K562 (cell line): Measurements from ENCODE around the gene AAMP. TPM values are rescaled to one million over a fixed set of nuclear protein-coding genes. Genes with fewer than 3 reads are reported as not detected.

Source experiments
- ATAC-seq: fragments of 200-7000 bp; cut with Tn5 transposase; 3 replicates; pipeline ENCODE4 v1.9.1; 2020; ENCODE audit warnings: moderate library complexity
- BruUV-seq: library from RNA; stranded (reverse); fragments of 400-500 nt; replicated peaks from 2 replicates; lab custom pipeline; 2021; lab: Mats Ljungman, UMichigan
- CTCF ChIA-PET: fragments of 300-600 bp; formaldehyde crosslinking; extraction: SDS; loops from one replicate; lab custom pipeline; 2021; ENCODE audit warnings: low intra/inter-chr PET ratio; lab: Yijun Ruan, JAX
- POLR2A ChIA-PET: fragments of 300-600, 350-650 bp; sonication (Branson Sonifier 250); formaldehyde crosslinking; extraction: SDS; loops from one replicate; lab custom pipeline; 2021; ENCODE audit warnings: antibody characterized with exemption, inconsistent platforms; lab: Yijun Ruan, JAX
- DNase-seq, 4 experiments: peaks; one replicate each; pipeline versions ENCODE4 v3.0.0 to v3.0.0-alpha.2; 2011 to 2018; ENCODE audit warnings: low spot score in 3 of 4, mixed read lengths in 3 of 4; ENCODE audit errors: extremely low read depth in 1 of 4
- FAIRE-seq: peaks from 2 replicates; lab custom pipeline; 2011; peaks lifted over from hg19 to GRCh38; lab: Jason Lieb, UNC
- H2AFZ ChIP-seq: 2 replicates; pipeline ENCODE4 v1.6.0; 2011; ENCODE audit warnings: low read depth, low read length, control low read depth, inconsistent platforms
- H3K27ac ChIP-seq: fragments of 200-600 bp; 3 replicates; pipeline ENCODE4 v1.8.0; 2011; ENCODE audit warnings: low read depth, mild to moderate bottlenecking, control low read depth, inconsistent platforms, low read length, moderate library complexity, mixed read lengths; ENCODE audit errors: extremely low read depth
- H3K27me3 ChIP-seq, 2 experiments: fragments of 300-600 bp in 1 of 2; 2 replicates in 1 of 2; 3 replicates in 1 of 2; pipeline versions ENCODE4 v1.6.0 to v1.8.0; 2011; ENCODE audit warnings: inconsistent platforms in 2 of 2, low read length in 2 of 2, mild to moderate bottlenecking in 1 of 2, mixed read lengths in 1 of 2, moderate library complexity in 1 of 2; ENCODE audit not compliant: control insufficient read depth in 2 of 2, insufficient read depth in 2 of 2
- H3K36me3 ChIP-seq: fragments of 300-600 bp; 3 replicates; pipeline ENCODE4 v1.8.0; 2011; ENCODE audit warnings: mild to moderate bottlenecking, low read length, inconsistent platforms; ENCODE audit not compliant: control insufficient read depth, insufficient read depth
- H3K4me1 ChIP-seq, 2 experiments: fragments of 200-600 bp in 1 of 2; replicated peaks in 1 of 2; 2 replicates in 1 of 2; 3 replicates in 1 of 2; pipeline versions ENCODE4 v1.5.1 to v1.8.0; 2011; ENCODE audit warnings: inconsistent platforms in 2 of 2, low read length in 2 of 2, mild to moderate bottlenecking in 1 of 2, mixed read lengths in 1 of 2, moderate library complexity in 1 of 2; ENCODE audit not compliant: control insufficient read depth in 2 of 2, insufficient read depth in 2 of 2
- H3K4me2 ChIP-seq: 2 replicates; pipeline ENCODE4 v1.6.1; 2011; ENCODE audit warnings: low read length, control low read depth, inconsistent platforms, mixed read lengths; ENCODE audit not compliant: insufficient read depth
- H3K4me3 ChIP-seq: fragments of 200-600 bp; sonication (generic), shearing (Covaris generic); 2 replicates; pipeline ENCODE4 v1.5.1; 2016; ENCODE audit warnings: control low read depth, inconsistent platforms
- H3K79me2 ChIP-seq: fragments of 200-600 bp; 3 replicates; pipeline ENCODE4 v1.8.0; 2011; ENCODE audit warnings: low read length, inconsistent platforms; ENCODE audit not compliant: control insufficient read depth, insufficient read depth
- H3K9ac ChIP-seq, 2 experiments: 2 replicates each; pipeline versions ENCODE4 v1.6.0 to v1.6.1; 2011; ENCODE audit warnings: low read depth in 2 of 2, low read length in 2 of 2, control low read depth in 1 of 2, inconsistent platforms in 1 of 2, mild to moderate bottlenecking in 1 of 2, mixed read lengths in 1 of 2; ENCODE audit not compliant: insufficient read depth in 1 of 2
- H3K9me1 ChIP-seq: one replicate; pipeline ENCODE4 v1.6.0; 2011; ENCODE audit warnings: inconsistent platforms, mild to moderate bottlenecking, low read length, moderate library complexity; ENCODE audit not compliant: control insufficient read depth, insufficient read depth
- H3K9me3 ChIP-seq: replicated peaks from 2 replicates; pipeline ENCODE4 v1.5.1; 2011; ENCODE audit warnings: low read depth, low read length, inconsistent platforms; ENCODE audit not compliant: control insufficient read depth, insufficient read depth
- H4K20me1 ChIP-seq: replicated peaks from 2 replicates; pipeline ENCODE4 v1.6.1; 2011; ENCODE audit warnings: low read length, inconsistent platforms, mixed read lengths; ENCODE audit not compliant: control insufficient read depth, insufficient read depth
- BDP1 ChIP-seq: IDR thresholded peaks from 3 replicates; pipeline ENCODE4 v1.6.1; 2011; ENCODE audit not compliant: insufficient read length, insufficient read depth
- CC2D1A ChIP-seq: fragments of 450-650 bp; IDR thresholded peaks from 2 replicates; pipeline ENCODE4 v1.6.1; 2017; ENCODE audit warnings: mild to moderate bottlenecking
- JUNB ChIP-seq: fragments of 450-650 bp; formaldehyde crosslinking; conservative IDR thresholded peaks from 2 replicates; pipeline ENCODE4 v1.4.0; 2020; ENCODE audit warnings: mild to moderate bottlenecking
- NCOA2 ChIP-seq, 2 experiments: fragments of 450-650 bp; IDR thresholded peaks; 2 replicates each; pipeline ENCODE4 v1.6.1; 2018; ENCODE audit warnings: mild to moderate bottlenecking in 2 of 2, moderate library complexity in 1 of 2; ENCODE audit not compliant: partially characterized antibody in 2 of 2
- RBM17 ChIP-seq: fragments of 200-400 bp; formaldehyde crosslinking; IDR thresholded peaks from 2 replicates; pipeline ENCODE4 v1.6.1; 2017; ENCODE audit warnings: low read depth, mild to moderate bottlenecking, low read length, borderline replicate concordance
- SIRT6 ChIP-seq: IDR thresholded peaks from one replicate; pipeline ENCODE4 v1.6.1; 2012; ENCODE audit warnings: low read depth, mild to moderate bottlenecking, control low read depth, inconsistent platforms, low read length, moderate library complexity
- SLC30A9 ChIP-seq: fragments of 250-450 bp; sonication (Bioruptor Pico); IDR thresholded peaks from 2 replicates; pipeline ENCODE4 v1.8.0; 2022; ENCODE audit warnings: mild to moderate bottlenecking, moderate library complexity
- TAF15 ChIP-seq: fragments of 200-400 bp; formaldehyde crosslinking; IDR thresholded peaks from 2 replicates; pipeline ENCODE4 v1.6.1; 2017; ENCODE audit warnings: mild to moderate bottlenecking, low read depth, low read length, moderate library complexity
- TFE3 ChIP-seq: fragments of 450-650 bp; formaldehyde crosslinking; IDR thresholded peaks from 2 replicates; pipeline ENCODE4 v1.4.0; 2020; ENCODE audit warnings: mild to moderate bottlenecking, mixed read lengths
- YY1 ChIP-seq, 3 experiments: IDR thresholded peaks; 2 replicates each; pipeline ENCODE4 v1.6.1; 2011; ENCODE audit warnings: low read length in 2 of 3, mild to moderate bottlenecking in 2 of 3, moderate library complexity in 2 of 3, borderline replicate concordance in 1 of 3, control low read depth in 1 of 3, low read depth in 1 of 3; ENCODE audit not compliant: insufficient read depth in 3 of 3, insufficient replicate concordance in 2 of 3, control insufficient read depth in 1 of 3, insufficient read length in 1 of 3; ENCODE audit errors: extremely low read depth in 1 of 3
- ZNF12 ChIP-seq: sonication (generic); formaldehyde crosslinking; IDR thresholded peaks from 2 replicates; pipeline ENCODE4 v1.4.0; 2020; ENCODE audit warnings: mild to moderate bottlenecking, missing genetic modification reagents
- ZNF449 ChIP-seq: fragments of 250-450 bp; sonication (Bioruptor Pico); IDR thresholded peaks from 2 replicates; pipeline ENCODE4 v1.8.0; 2022; ENCODE audit warnings: moderate library complexity, mild to moderate bottlenecking, inconsistent platforms
- WGBS: fragments of 100-300 bp; shearing (Covaris generic); methylation state at CpG from one replicate; pipeline ENCODE4 v1.1.6; 2016; ENCODE audit warnings: low coverage, mixed read lengths; ENCODE audit not compliant: insufficient coverage; ENCODE audit errors: missing lambda C conversion rate; 5-methylcytosine and 5-hydroxymethylcytosine counted together
- in situ Hi-C: fragments of 300-500 bp; cut with MboI; formaldehyde crosslinking; loops from 4 replicates; pipeline ENCODE4 v1.15.0; 2018; ENCODE audit warnings: inconsistent platforms, mixed read lengths
- intact Hi-C: fragments of 100-400 bp; cut with micrococcal nuclease; formaldehyde crosslinking; loops from 2 replicates; pipeline ENCODE4 v1.14.2; 2022
- polyA plus RNA-seq, 8 experiments: library from polyadenylated mRNA; depleted of rRNA in 4 of 8; stranded (reverse) in 5 of 8; unstranded in 3 of 8; fragments of >200 nt; fragmentation: Nextera tagmentation in 2 of 8; fragmentation: Illumina TruSeq in 1 of 8; extraction: Ambion mirVana in 2 of 8; extraction: Trizol in 1 of 8; gene quantifications; 2 replicates each; pipeline versions ENCODE4 v1.2.1 to v1.2.3, GENCODE V29; 2011 to 2014; ENCODE audit warnings: inconsistent platforms in 1 of 8, missing spikeins in 1 of 8
- total RNA-seq, 7 experiments: library from RNA; depleted of rRNA in 6 of 7; stranded (reverse); fragments of >200 nt in 6 of 7; fragmentation: Illumina TruSeq in 2 of 7; extraction: Trizol in 2 of 7; gene quantifications; 2 replicates each; pipeline versions ENCODE4 v1.2.1 to v1.2.3, GENCODE V29; 2011 to 2021; ENCODE audit warnings: low replicate concordance in 1 of 7

AAMP gene
- total and polyA plus RNA-seq, 9 of the 15 experiments (the other 6 are each of a cell fraction or from before 2014, with no cell fraction given): 5.7 to 197 (median 94.1) TPM

DNA sequence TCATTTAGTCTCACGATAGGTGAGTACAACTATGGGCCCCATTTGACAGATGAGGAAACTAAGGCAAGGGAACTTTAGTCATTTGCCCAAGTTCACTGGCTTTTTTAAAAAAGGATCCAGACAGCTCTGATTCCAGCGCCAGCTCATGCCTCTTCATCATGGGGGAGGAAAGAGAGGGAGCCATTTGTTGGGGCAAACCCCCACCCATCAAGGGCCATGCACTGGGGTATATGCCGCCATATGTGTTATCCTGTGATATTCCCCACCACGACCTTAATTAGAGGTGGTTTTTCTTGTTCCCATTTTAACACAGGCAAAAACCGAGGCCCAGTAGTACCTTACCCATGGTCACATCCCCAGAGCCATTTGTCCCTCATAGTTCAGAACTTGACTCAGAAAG is 9.8 kb downstream of the AAMP start:
- intact Hi-C loops: no loop called here
- ATAC-seq: no peak
- FAIRE-seq: no peak
- Histone ChIP-seq H3K36me3 (peaks cover 18% of the 10 kb centered on the region; the same call in 1 of the 3 replicates), H3K27ac (no peak overlapping the region), H2AFZ (no peak overlapping the region), H3K4me3 (no peak overlapping the region), H3K9ac (no peak overlapping the region)
- CTCF ChIA-PET: no interaction called here
- WGBS: 39% methylated on average over 4 of the region's 5 CpGs
- no peak for DNase-seq
- TF ChIP-seq SIRT6 (no peak), ZNF12 (no peak), CC2D1A (no peak), ZNF449 (no peak), TFE3 (CRISPR knock-in tag) (no peak), TAF15 (no peak), RBM17 (no peak), NCOA2 (IDR thresholded peaks at IDR 0.05; ENCODE audit: partially characterized antibody in 2 of 2) (no peak), JUNB (CRISPR knock-in tag) (no peak), YY1 (IDR thresholded peaks at IDR 0.05; ENCODE audit: borderline replicate concordance in 1 of 3, control insufficient read depth in 1 of 3, extremely low read depth in 1 of 3, insufficient read depth in 3 of 3, insufficient read length in 1 of 3, insufficient replicate concordance in 2 of 3, low read depth in 1 of 3, low read length in 2 of 3) (no peak), SLC30A9 (CRISPR knock-in tag) (no peak), BDP1 (no peak)
- TF ChIP-seq, all 486 proteins: peak for 0
- POLR2A ChIA-PET: interaction anchor here (0.9 to 1.5 kb wide), 2 partner anchors 10 to 16 kb away, joined by 3 to 5 read pairs; partner anchors contain the start of genes AAMP and PNKD
- Histone ChIP-seq H3K4me1 (peaks cover 3 to 13% of the 10 kb centered on the region in 2 experiments; a peak in 4 of 5 replicates), H3K9me3 (no peaks in the 10 kb centered on the region), H3K79me2 (no peaks in the 10 kb centered on the region), H3K9me1 (no peaks in the 10 kb centered on the region), H4K20me1 (no peaks in the 10 kb centered on the region), H3K27me3 (no peaks in the 10 kb centered on the region), H3K4me2 (no peak overlapping the region)
- BruUV-seq: no TSS peak
- in situ Hi-C loops: no loop called here
